ENCODE results near the gene EPO. TPM values are rescaled to one million over a fixed set of nuclear protein-coding genes. Genes with fewer than 3 reads are reported as not detected.
"Not testable (repeated sequence)": the region's sequence is repeated elsewhere in the genome, so short reads cannot be mapped to it uniquely, and the experiment has no call there.

EPO gene
- total RNA-seq, 1 donor from 2014 or later = 0.29 TPM

DNA sequence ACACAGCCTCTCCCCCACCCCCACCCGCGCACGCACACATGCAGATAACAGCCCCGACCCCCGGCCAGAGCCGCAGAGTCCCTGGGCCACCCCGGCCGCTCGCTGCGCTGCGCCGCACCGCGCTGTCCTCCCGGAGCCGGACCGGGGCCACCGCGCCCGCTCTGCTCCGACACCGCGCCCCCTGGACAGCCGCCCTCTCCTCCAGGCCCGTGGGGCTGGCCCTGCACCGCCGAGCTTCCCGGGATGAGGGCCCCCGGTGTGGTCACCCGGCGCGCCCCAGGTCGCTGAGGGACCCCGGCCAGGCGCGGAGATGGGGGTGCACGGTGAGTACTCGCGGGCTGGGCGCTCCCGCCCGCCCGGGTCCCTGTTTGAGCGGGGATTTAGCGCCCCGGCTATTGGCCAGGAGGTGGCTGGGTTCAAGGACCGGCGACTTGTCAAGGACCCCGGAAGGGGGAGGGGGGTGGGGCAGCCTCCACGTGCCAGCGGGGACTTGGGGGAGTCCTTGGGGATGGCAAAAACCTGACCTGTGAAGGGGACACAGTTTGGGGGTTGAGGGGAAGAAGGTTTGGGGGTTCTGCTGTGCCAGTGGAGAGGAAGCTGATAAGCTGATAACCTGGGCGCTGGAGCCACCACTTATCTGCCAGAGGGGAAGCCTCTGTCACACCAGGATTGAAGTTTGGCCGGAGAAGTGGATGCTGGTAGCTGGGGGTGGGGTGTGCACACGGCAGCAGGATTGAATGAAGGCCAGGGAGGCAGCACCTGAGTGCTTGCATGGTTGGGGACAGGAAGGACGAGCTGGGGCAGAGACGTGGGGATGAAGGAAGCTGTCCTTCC is 620 bp downstream of the EPO start:
- peaks cover 57% of the 10 kb centered on the region for H3K27me3 Mint-ChIP-seq
- H3K36me3 Mint-ChIP-seq (ENCODE audit: insufficient read depth) = peaks cover 7% of the 10 kb centered on the region
- H3K4me1 Mint-ChIP-seq (ENCODE audit: low read depth) = peaks cover 2% of the 10 kb centered on the region
- H3K27ac Mint-ChIP-seq = no peak overlapping the region
- H3K9me3 Mint-ChIP-seq (ENCODE audit: low read depth) = peaks cover 14% of the 10 kb centered on the region
- TF ChIP-seq, protein P1, sequence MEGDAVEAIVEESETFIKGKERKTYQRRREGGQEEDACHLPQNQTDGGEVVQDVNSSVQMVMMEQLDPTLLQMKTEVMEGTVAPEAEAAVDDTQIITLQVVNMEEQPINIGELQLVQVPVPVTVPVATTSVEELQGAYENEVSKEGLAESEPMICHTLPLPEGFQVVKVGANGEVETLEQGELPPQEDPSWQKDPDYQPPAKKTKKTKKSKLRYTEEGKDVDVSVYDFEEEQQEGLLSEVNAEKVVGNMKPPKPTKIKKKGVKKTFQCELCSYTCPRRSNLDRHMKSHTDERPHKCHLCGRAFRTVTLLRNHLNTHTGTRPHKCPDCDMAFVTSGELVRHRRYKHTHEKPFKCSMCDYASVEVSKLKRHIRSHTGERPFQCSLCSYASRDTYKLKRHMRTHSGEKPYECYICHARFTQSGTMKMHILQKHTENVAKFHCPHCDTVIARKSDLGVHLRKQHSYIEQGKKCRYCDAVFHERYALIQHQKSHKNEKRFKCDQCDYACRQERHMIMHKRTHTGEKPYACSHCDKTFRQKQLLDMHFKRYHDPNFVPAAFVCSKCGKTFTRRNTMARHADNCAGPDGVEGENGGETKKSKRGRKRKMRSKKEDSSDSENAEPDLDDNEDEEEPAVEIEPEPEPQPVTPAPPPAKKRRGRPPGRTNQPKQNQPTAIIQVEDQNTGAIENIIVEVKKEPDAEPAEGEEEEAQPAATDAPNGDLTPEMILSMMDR (IDR thresholded peaks at IDR 0.05; ENCODE audit: unreplicated experiment) = no peak
- no peak for DNase-seq (ENCODE audit: low spot score, unreplicated experiment)
- peak overlapping the region; percentile 50 for H3K4me3 Mint-ChIP-seq (ENCODE audit: low read depth)

DNA sequence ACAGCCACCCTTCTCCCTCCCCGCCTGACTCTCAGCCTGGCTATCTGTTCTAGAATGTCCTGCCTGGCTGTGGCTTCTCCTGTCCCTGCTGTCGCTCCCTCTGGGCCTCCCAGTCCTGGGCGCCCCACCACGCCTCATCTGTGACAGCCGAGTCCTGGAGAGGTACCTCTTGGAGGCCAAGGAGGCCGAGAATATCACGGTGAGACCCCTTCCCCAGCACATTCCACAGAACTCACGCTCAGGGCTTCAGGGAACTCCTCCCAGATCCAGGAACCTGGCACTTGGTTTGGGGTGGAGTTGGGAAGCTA is 1.2 kb downstream of the EPO start:
- TF ChIP-seq, protein P1 (IDR thresholded peaks at IDR 0.05; ENCODE audit: unreplicated experiment) = no peak
- Mint-ChIP-seq H3K27ac (no peak overlapping the region), H3K36me3 (ENCODE audit: insufficient read depth) (peaks cover 7% of the 10 kb centered on the region), H3K9me3 (ENCODE audit: low read depth) (peaks cover 14% of the 10 kb centered on the region), H3K4me1 (ENCODE audit: low read depth) (peaks cover 2% of the 10 kb centered on the region), H3K27me3 (peaks cover 57% of the 10 kb centered on the region), H3K4me3 (ENCODE audit: low read depth) (no peak overlapping the region)
- DNase-seq (ENCODE audit: low spot score, unreplicated experiment) = no peak

DNA sequence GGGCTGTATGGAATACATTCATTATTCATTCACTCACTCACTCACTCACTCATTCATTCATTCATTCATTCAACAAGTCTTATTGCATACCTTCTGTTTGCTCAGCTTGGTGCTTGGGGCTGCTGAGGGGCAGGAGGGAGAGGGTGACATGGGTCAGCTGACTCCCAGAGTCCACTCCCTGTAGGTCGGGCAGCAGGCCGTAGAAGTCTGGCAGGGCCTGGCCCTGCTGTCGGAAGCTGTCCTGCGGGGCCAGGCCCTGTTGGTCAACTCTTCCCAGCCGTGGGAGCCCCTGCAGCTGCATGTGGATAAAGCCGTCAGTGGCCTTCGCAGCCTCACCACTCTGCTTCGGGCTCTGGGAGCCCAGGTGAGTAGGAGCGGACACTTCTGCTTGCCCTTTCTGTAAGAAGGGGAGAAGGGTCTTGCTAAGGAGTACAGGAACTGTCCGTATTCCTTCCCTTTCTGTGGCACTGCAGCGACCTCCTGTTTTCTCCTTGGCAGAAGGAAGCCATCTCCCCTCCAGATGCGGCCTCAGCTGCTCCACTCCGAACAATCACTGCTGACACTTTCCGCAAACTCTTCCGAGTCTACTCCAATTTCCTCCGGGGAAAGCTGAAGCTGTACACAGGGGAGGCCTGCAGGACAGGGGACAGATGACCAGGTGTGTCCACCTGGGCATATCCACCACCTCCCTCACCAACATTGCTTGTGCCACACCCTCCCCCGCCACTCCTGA is 2.4 kb downstream of the EPO start:
- Mint-ChIP-seq H3K36me3 (ENCODE audit: insufficient read depth) (peaks cover 7% of the 10 kb centered on the region), H3K9me3 (ENCODE audit: low read depth) (peaks cover 14% of the 10 kb centered on the region), H3K27ac (no peak overlapping the region), H3K27me3 (peaks cover 58% of the 10 kb centered on the region), H3K4me1 (ENCODE audit: low read depth) (peaks cover 2% of the 10 kb centered on the region), H3K4me3 (ENCODE audit: low read depth) (no peak overlapping the region)
- DNase-seq (ENCODE audit: low spot score, unreplicated experiment) = no peak
- TF ChIP-seq, protein P1 (IDR thresholded peaks at IDR 0.05; ENCODE audit: unreplicated experiment) = no peak

DNA sequence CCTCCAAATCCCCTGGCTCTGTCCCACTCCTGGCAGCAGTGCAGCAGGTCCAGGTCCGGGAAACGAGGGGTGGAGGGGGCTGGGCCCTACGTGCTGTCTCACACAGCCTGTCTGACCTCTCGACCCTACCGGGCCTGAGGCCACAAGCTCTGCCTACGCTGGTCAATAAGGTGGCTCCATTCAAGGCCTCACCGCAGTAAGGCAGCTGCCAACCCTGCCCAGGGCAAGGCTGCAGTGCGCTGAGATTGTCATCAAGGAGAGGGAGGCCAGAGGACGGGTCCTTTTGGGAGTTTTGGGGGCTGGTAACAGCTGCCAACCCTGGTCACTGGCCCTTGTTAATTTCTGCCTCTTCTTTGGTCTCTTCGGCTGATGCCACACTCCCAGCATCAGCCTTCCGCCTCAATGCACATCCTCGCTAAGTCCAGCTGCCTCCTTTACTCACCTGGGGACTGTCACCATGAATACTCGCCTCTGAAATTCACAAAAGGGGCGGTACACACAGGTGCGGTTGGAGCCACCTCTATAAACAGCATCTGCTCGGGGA is 3.5 kb downstream of the EPO start:
- Mint-ChIP-seq H3K27me3 (peaks cover 56% of the 10 kb centered on the region), H3K36me3 (ENCODE audit: insufficient read depth) (peaks cover 3% of the 10 kb centered on the region), H3K27ac (no peak overlapping the region), H3K4me1 (ENCODE audit: low read depth) (peaks cover 2% of the 10 kb centered on the region), H3K9me3 (ENCODE audit: low read depth) (peaks cover 4% of the 10 kb centered on the region), H3K4me3 (ENCODE audit: low read depth) (no peak overlapping the region)
- TF ChIP-seq, protein P1 (IDR thresholded peaks at IDR 0.05; ENCODE audit: unreplicated experiment) = no peak
- DNase-seq (ENCODE audit: low spot score, unreplicated experiment) = no peak

DNA sequence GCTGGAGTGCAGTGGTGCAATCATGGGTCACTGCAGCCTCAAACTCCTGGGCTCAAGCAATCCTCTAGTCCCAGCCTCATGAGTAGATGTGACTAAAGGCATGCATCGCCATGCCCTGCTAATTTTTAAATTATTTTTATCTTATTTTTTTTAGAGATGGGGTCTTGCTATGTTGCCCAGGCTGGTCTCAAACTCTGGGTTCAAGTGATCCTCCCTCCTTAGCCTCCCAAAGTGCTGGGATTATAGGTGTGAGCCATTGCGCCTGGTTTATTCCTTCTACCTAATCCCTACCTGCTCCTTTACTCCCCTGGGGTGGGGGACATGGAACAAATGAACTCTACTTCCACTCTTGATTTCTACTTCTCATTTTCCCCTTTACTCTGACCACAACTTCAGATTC is 4.1 kb downstream of the EPO start:
- H3K27me3 Mint-ChIP-seq = peaks cover 52% of the 10 kb centered on the region
- not testable (repeated sequence) for H3K9me3 Mint-ChIP-seq (ENCODE audit: low read depth); H3K4me1 Mint-ChIP-seq (ENCODE audit: low read depth); DNase-seq (ENCODE audit: low spot score, unreplicated experiment); H3K27ac Mint-ChIP-seq; H3K36me3 Mint-ChIP-seq (ENCODE audit: insufficient read depth); H3K4me3 Mint-ChIP-seq (ENCODE audit: low read depth)
